OCI-LY1 (cell line): ENCODE results near the gene SSNA1.

ENCODE experiments used
- H2AFZ ChIP-seq: fragments of 200-600 bp; sonication (generic), shearing (Covaris generic); 2 replicates; pipeline ENCODE4 v1.6.0; 2014; ENCODE audit warnings: antibody characterized with exemption, mild to moderate bottlenecking, low read length
- H3F3A ChIP-seq: fragments of 200-600 bp; sonication (generic), shearing (Covaris generic); 2 replicates; pipeline ENCODE4 v1.6.0; 2014; ENCODE audit warnings: mild to moderate bottlenecking, antibody characterized with exemption, low read length, moderate library complexity; ENCODE audit not compliant: insufficient read depth
- H3K27ac ChIP-seq: fragments of 200-600 bp; sonication (generic); 2 replicates; pipeline ENCODE4 v1.5.1; 2014; ENCODE audit warnings: low read length, mixed run types, mild to moderate bottlenecking, low read depth; ENCODE audit not compliant: poor library complexity, severe bottlenecking
- H3K27me3 ChIP-seq: fragments of 200-600 bp; sonication (generic); 2 replicates; pipeline ENCODE4 v1.6.0; 2014; ENCODE audit warnings: antibody characterized with exemption, mild to moderate bottlenecking, low read length, moderate library complexity; ENCODE audit not compliant: insufficient read depth
- H3K36me3 ChIP-seq: fragments of 200-600 bp; sonication (generic); 2 replicates; pipeline ENCODE4 v1.6.1; 2014; ENCODE audit warnings: mild to moderate bottlenecking, antibody characterized with exemption, low read length, moderate library complexity, mixed read lengths; ENCODE audit not compliant: insufficient read depth
- H3K4me1 ChIP-seq: fragments of 200-600 bp; sonication (generic); 2 replicates; pipeline ENCODE4 v1.5.1; 2014; ENCODE audit warnings: mild to moderate bottlenecking, low read length, moderate library complexity; ENCODE audit not compliant: insufficient read depth, severe bottlenecking
- H3K4me2 ChIP-seq: fragments of 200-600 bp; sonication (generic), shearing (Covaris generic); 2 replicates; pipeline ENCODE4 v1.6.1; 2014; ENCODE audit warnings: low read length
- H3K4me3 ChIP-seq: fragments of 200-600 bp; sonication (generic); 2 replicates; pipeline ENCODE4 v1.5.1; 2014; ENCODE audit warnings: low read length, low read depth, mild to moderate bottlenecking, mixed read lengths; ENCODE audit not compliant: poor library complexity, severe bottlenecking
- H3K79me2 ChIP-seq: fragments of 200-600 bp; shearing (Covaris generic); 2 replicates; pipeline ENCODE4 v1.6.1; 2016; ENCODE audit warnings: mixed run types, low read length, mixed read lengths; ENCODE audit not compliant: insufficient read depth
- H3K9ac ChIP-seq: fragments of 200-600 bp; sonication (generic), shearing (Covaris generic); 2 replicates; pipeline ENCODE4 v1.6.1; 2014; ENCODE audit warnings: mild to moderate bottlenecking, low read length, mixed read lengths
- H3K9me2 ChIP-seq: fragments of 200-600 bp; sonication (generic), shearing (Covaris generic); 2 replicates; pipeline ENCODE4 v1.6.1; 2014; ENCODE audit warnings: low read depth, mild to moderate bottlenecking, low read length, mixed read lengths
- H3K9me3 ChIP-seq: fragments of 200-600 bp; shearing (Covaris generic); 2 replicates; pipeline ENCODE4 v1.6.1; 2014; ENCODE audit warnings: low read length, mixed read lengths
- H4K20me1 ChIP-seq: fragments of 200-600 bp; sonication (generic), shearing (Covaris generic); 2 replicates; pipeline ENCODE4 v1.6.0; 2016; ENCODE audit warnings: mild to moderate bottlenecking, low read length; ENCODE audit not compliant: insufficient read depth
- CTCF ChIP-seq: fragments of 200-600 bp; sonication (generic), shearing (Covaris generic); IDR thresholded peaks from 2 replicates; pipeline ENCODE4 v1.5.1; 2017; ENCODE audit warnings: mild to moderate bottlenecking, antibody characterized with exemption, low read length, moderate library complexity, mixed read lengths
- EZH2 ChIP-seq: fragments of 200-600 bp; sonication (generic), shearing (Covaris generic); IDR thresholded peaks from 2 replicates; pipeline ENCODE4 v1.8.0; 2017; ENCODE audit warnings: borderline replicate concordance, mixed run types, mild to moderate bottlenecking, antibody characterized with exemption, low read length, moderate library complexity, mixed read lengths

SSNA1 gene

GRCh38 chr9:137192859-137193258 lies 4.4 kb downstream of the SSNA1 start:
- Histone ChIP-seq H4K20me1 (no peaks in the 10 kb centered on the region), H3K27me3 (0 out of 2 replicates have a peak, but pooled peaks cover 5% of the 10 kb centered on the region), H2AFZ (no peak overlapping the region), H3K27ac (no peak overlapping the region), H3K9me2 (no peaks in the 10 kb centered on the region), H3K9ac (no peak overlapping the region), H3K9me3 (no peaks in the 10 kb centered on the region), H3K4me2 (no peak overlapping the region), H3F3A (no peaks in the 10 kb centered on the region), H3K36me3 (peaks cover 11% of the 10 kb centered on the region), H3K4me1 (peaks cover 11% of the 10 kb centered on the region), H3K79me2 (peaks cover 2% of the 10 kb centered on the region), H3K4me3 (no peak overlapping the region)
- TF ChIP-seq EZH2 (no peak), CTCF (no peak)

- no peak overlapping the region for H3K9ac ChIP-seq
- no peak overlapping the region for H2AFZ ChIP-seq
- no peak overlapping the region for H3K27ac ChIP-seq
- H3K4me1 ChIP-seq: peaks cover 10% of the 10 kb centered on the region
- H3K4me2 ChIP-seq: no peak overlapping the region
- H3K36me3 ChIP-seq: peaks cover 11% of the 10 kb centered on the region
- no peak for TF ChIP-seq CTCF
- TF ChIP-seq EZH2: no peak
- H3K9me3 ChIP-seq: no peaks in the 10 kb centered on the region
- no peaks in the 10 kb centered on the region for H3F3A ChIP-seq
- H4K20me1 ChIP-seq: no peaks in the 10 kb centered on the region
- peaks cover 8% of the 10 kb centered on the region for H3K27me3 ChIP-seq
- no peak overlapping the region for H3K4me3 ChIP-seq
- no peaks in the 10 kb centered on the region for H3K9me2 ChIP-seq
- no peaks in the 10 kb centered on the region for H3K79me2 ChIP-seq
Measured at GRCh38 chr9:137193771-137194170, 5.3 kb downstream of the SSNA1 start.

- Histone ChIP-seq H3K9ac (no peak overlapping the region), H4K20me1 (no peaks in the 10 kb centered on the region), H2AFZ (no peak overlapping the region), H3K9me2 (no peaks in the 10 kb centered on the region), H3K4me3 (no peak overlapping the region), H3F3A (no peaks in the 10 kb centered on the region), H3K9me3 (no peaks in the 10 kb centered on the region), H3K79me2 (no peaks in the 10 kb centered on the region), H3K27ac (no peak overlapping the region), H3K4me1 (peaks cover 8% of the 10 kb centered on the region), H3K4me2 (no peak overlapping the region), H3K36me3 (peaks cover 11% of the 10 kb centered on the region), H3K27me3 (peaks cover 13% of the 10 kb centered on the region)
- TF ChIP-seq EZH2 (no peak), CTCF (no peak)
Measured at GRCh38 chr9:137194388-137194787, 5.9 kb downstream of the SSNA1 start.
